Thyroid gland (tissue), 4 donors: Measurements from ENCODE around the gene PHF11. TPM values are rescaled to one million over a fixed set of nuclear protein-coding genes. Genes with fewer than 3 reads are reported as not detected.

Source experiments
- DNase-seq, 2 donors: peaks; one replicate each; pipeline ENCODE4 v3.0.0-alpha.2; 2019
- H3K27ac ChIP-seq, 3 donors: fragments of 200-600 bp; sonication (generic); 1 replicate in 2 of 3; 2 replicates in 1 of 3; pipeline ENCODE4 v1.5.1; 2016 to 2019; ENCODE audit warnings: mild to moderate bottlenecking in 1 of 3, moderate library complexity in 1 of 3
- H3K27me3 ChIP-seq: fragments of 200-600 bp; sonication (generic); one replicate; pipeline ENCODE4 v1.5.1; 2019
- H3K36me3 ChIP-seq, 2 donors: fragments of 200-600 bp; sonication (generic); one replicate each; pipeline ENCODE4 v1.5.1; 2016 to 2019
- H3K4me1 ChIP-seq, 2 donors: fragments of 200-600 bp; sonication (generic); one replicate each; pipeline ENCODE4 v1.5.1; 2017 to 2019
- H3K4me3 ChIP-seq, 3 donors: fragments of 200-600 bp; sonication (generic); replicated peaks in 1 of 3; 1 replicate in 2 of 3; 2 replicates in 1 of 3; pipeline ENCODE4 v1.5.1; 2016; ENCODE audit warnings: mild to moderate bottlenecking in 1 of 3
- H3K9me3 ChIP-seq: fragments of 200-600 bp; sonication (generic); one replicate; pipeline ENCODE4 v1.5.1; 2017
- CTCF ChIP-seq, 6 experiments: fragments of 200-600 bp in 3 of 6; fragments of 450-650 bp in 3 of 6; sonication (generic) in 3 of 6; IDR thresholded peaks; one replicate each; pipeline ENCODE4 v1.5.1; 2016 to 2019; ENCODE audit warnings: antibody characterized with exemption in 6 of 6, mild to moderate bottlenecking in 2 of 6, inconsistent platforms in 1 of 6, moderate library complexity in 1 of 6
- POLR2A ChIP-seq, 2 donors: fragments of 450-650 bp; IDR thresholded peaks; one replicate each; pipeline ENCODE4 v1.6.1; 2017; ENCODE audit warnings: antibody characterized with exemption in 2 of 2, mild to moderate bottlenecking in 2 of 2, moderate library complexity in 1 of 2
- WGBS, 2 donors: methylation state at CpG; one replicate each; pipeline ENCODE4 v1.1.5; 2017; 5-methylcytosine and 5-hydroxymethylcytosine counted together
- intact Hi-C: fragments of 100-400 bp; cut with DNase I; formaldehyde crosslinking; loops from one replicate; pipeline ENCODE4 v1.15.1; 2023
- total RNA-seq, 4 donors: library from RNA; depleted of rRNA; stranded (reverse); fragments of >200 nt; gene quantifications; one replicate each; pipeline ENCODE4 v1.2.3, GENCODE V29; 2016

PHF11 gene
- total RNA-seq, 4 donors from 2014 or later, result 53.9 to 71.4 (median 64.2) TPM

GRCh38 chr13:49539746-49540145, 44.0 kb downstream of the PHF11 start:
- 83 to 89% methylated on average over 3 of the region's 3 CpGs for whole genome bisulfite sequencing, 2 donors
- intact Hi-C loops, result no loop called here
- Histone ChIP-seq H3K4me3 (no peak overlapping the region), H3K9me3 (no peaks in the 10 kb centered on the region), H3K4me1 (peaks cover 12 to 34% of the 10 kb centered on the region in 2 donors), H3K27me3 (no peaks in the 10 kb centered on the region), H3K27ac (peak overlapping the region in 2 of 3 donors; percentile 50 to 59), H3K36me3 (peaks cover 5 to 24% of the 10 kb centered on the region in 2 donors)
- no peak for DNase-seq
- TF ChIP-seq POLR2A (IDR thresholded peaks at IDR 0.05), result no peak
- TF ChIP-seq CTCF (IDR thresholded peaks at IDR 0.05), result no peak

- H3K36me3 ChIP-seq, result peaks cover 5 to 24% of the 10 kb centered on the region in 2 donors
- peaks cover 10 to 32% of the 10 kb centered on the region in 2 donors for H3K4me1 ChIP-seq
- no peak for TF ChIP-seq POLR2A (IDR thresholded peaks at IDR 0.05)
- no peak for TF ChIP-seq CTCF (IDR thresholded peaks at IDR 0.05)
- H3K27me3 ChIP-seq, result no peaks in the 10 kb centered on the region
- H3K9me3 ChIP-seq, result no peaks in the 10 kb centered on the region
- peak overlapping the region in 2 of 3 donors; percentile 50 to 59 for H3K27ac ChIP-seq
- intact Hi-C loops, result no loop called here
- DNase-seq, result no peak
- WGBS, 2 donors, result 62 to 64% methylated on average over 7 of the region's 7 CpGs
- no peak overlapping the region for H3K4me3 ChIP-seq
Measured at GRCh38 chr13:49540552-49540951, 44.8 kb downstream of the PHF11 start.

- intact Hi-C loops, result no loop called here
- Histone ChIP-seq H3K36me3 (peaks cover 19 to 28% of the 10 kb centered on the region in 2 donors), H3K27ac (no peak overlapping the region), H3K4me3 (no peak overlapping the region), H3K27me3 (no peaks in the 10 kb centered on the region), H3K4me1 (peaks cover 0 to 38% of the 10 kb centered on the region in 2 donors), H3K9me3 (no peaks in the 10 kb centered on the region)
- WGBS, 2 donors, result 93 to 97% methylated on average over 3 of the region's 3 CpGs
- DNase-seq, result no peak
- no peak for TF ChIP-seq CTCF (IDR thresholded peaks at IDR 0.05)
- TF ChIP-seq POLR2A (IDR thresholded peaks at IDR 0.05), result no peak
Measured at GRCh38 chr13:49543656-49544055, 47.9 kb downstream of the PHF11 start.

GRCh38 chr13:49545661-49546060, 49.9 kb downstream of the PHF11 start:
- Histone ChIP-seq H3K4me3 (no peak overlapping the region), H3K9me3 (no peaks in the 10 kb centered on the region), H3K27me3 (no peaks in the 10 kb centered on the region), H3K4me1 (peaks cover 0 to 22% of the 10 kb centered on the region in 2 donors), H3K27ac (peak overlapping the region in 2 of 3 donors; percentile 26 to 45), H3K36me3 (peaks cover 20 to 45% of the 10 kb centered on the region in 2 donors)
- intact Hi-C loops, result no loop called here
- TF ChIP-seq POLR2A (IDR thresholded peaks at IDR 0.05) (no peak), CTCF (IDR thresholded peaks at IDR 0.05) (no peak)
- no peak for DNase-seq
- WGBS, 2 donors, result 63 to 64% methylated on average over 4 of the region's 4 CpGs

GRCh38 chr13:49546561-49546960, 50.8 kb downstream of the PHF11 start:
- WGBS, 2 donors, result 94 to 96% methylated on average over 9 of the region's 9 CpGs
- peaks cover 0 to 22% of the 10 kb centered on the region in 2 donors for H3K4me1 ChIP-seq
- H3K9me3 ChIP-seq, result no peaks in the 10 kb centered on the region
- no peak overlapping the region for H3K4me3 ChIP-seq
- intact Hi-C loops, result no loop called here
- DNase-seq, result no peak
- TF ChIP-seq CTCF (IDR thresholded peaks at IDR 0.05) (no peak), POLR2A (IDR thresholded peaks at IDR 0.05) (no peak)
- H3K27me3 ChIP-seq, result no peaks in the 10 kb centered on the region
- peaks cover 20 to 45% of the 10 kb centered on the region in 2 donors for H3K36me3 ChIP-seq
- H3K27ac ChIP-seq, result peak overlapping the region in 2 of 3 donors; percentile 26 to 45
